PC-9 (cell line): ENCODE measurements around the gene PPFIBP1. TPM values are rescaled to one million over a fixed set of nuclear protein-coding genes. Genes with fewer than 3 reads are reported as not detected.

Experiments
- BruUV-seq: library from RNA; stranded (reverse); fragments of 400-500 nt; replicated peaks from 2 replicates; lab custom pipeline; 2021; lab: Mats Ljungman, UMichigan
- CTCF ChIA-PET: fragments of 300-600 bp; sonication (Branson Sonifier 250); formaldehyde crosslinking; loops from one replicate; lab custom pipeline; 2022; ENCODE audit warnings: antibody characterized with exemption; lab: Charles Lee
- POLR2A ChIA-PET: fragments of 300-600 bp; sonication (Branson Sonifier 250); formaldehyde crosslinking; loops from one replicate; lab custom pipeline; 2022; ENCODE audit warnings: antibody characterized with exemption; ENCODE audit not compliant: unreplicated experiment; lab: Charles Lee
- DNase-seq, 2 experiments: peaks; one replicate each; pipeline versions ENCODE4 v3.0.0 to v3.0.0-alpha.2; 2015 to 2022; ENCODE audit warnings: mixed read lengths in 1 of 2
- H2AFZ ChIP-seq: fragments of 200-600 bp; sonication (generic); 2 replicates; pipeline ENCODE4 v1.8.1; 2017; ENCODE audit warnings: antibody characterized with exemption
- H3F3A ChIP-seq: fragments of 200-600 bp; sonication (generic); 2 replicates; pipeline ENCODE4 v1.8.1; 2017; ENCODE audit warnings: antibody characterized with exemption, mild to moderate bottlenecking, low read depth; ENCODE audit not compliant: insufficient read depth
- H3K27ac ChIP-seq: fragments of 200-600 bp; sonication (generic); 2 replicates; pipeline ENCODE4 v1.6.1; 2016; ENCODE audit warnings: mixed run types
- H3K27me3 ChIP-seq: fragments of 200-600 bp; sonication (generic); 2 replicates; pipeline ENCODE4 v1.6.1; 2016; ENCODE audit warnings: low read depth, mixed run types; ENCODE audit not compliant: insufficient read depth
- H3K36me3 ChIP-seq: fragments of 200-600 bp; sonication (generic); 2 replicates; pipeline ENCODE4 v1.6.1; 2016; ENCODE audit warnings: low read depth, mixed run types
- H3K4me1 ChIP-seq: fragments of 200-600 bp; sonication (generic); replicated peaks from 2 replicates; pipeline ENCODE4 v1.6.1; 2016; ENCODE audit warnings: mixed run types; ENCODE audit not compliant: insufficient read depth
- H3K4me2 ChIP-seq: fragments of 200-600 bp; sonication (generic); 2 replicates; pipeline ENCODE4 v1.6.1; 2017; ENCODE audit warnings: mixed run types
- H3K4me3 ChIP-seq: fragments of 200-600 bp; sonication (generic); 2 replicates; pipeline ENCODE4 v1.6.1; 2016; ENCODE audit warnings: mixed run types
- H3K79me2 ChIP-seq: fragments of 200-600 bp; sonication (generic); 2 replicates; pipeline ENCODE4 v1.6.1; 2017; ENCODE audit warnings: low read depth, mixed run types
- H3K9me2 ChIP-seq: fragments of 200-600 bp; sonication (generic); 2 replicates; pipeline ENCODE4 v1.8.1; 2017; ENCODE audit warnings: mild to moderate bottlenecking; ENCODE audit not compliant: insufficient read depth
- H3K9me3 ChIP-seq: fragments of 200-600 bp; sonication (generic); 2 replicates; pipeline ENCODE4 v1.8.1; 2016; ENCODE audit warnings: low read depth; ENCODE audit not compliant: insufficient read depth
- H4K20me1 ChIP-seq: fragments of 200-600 bp; sonication (generic); 2 replicates; pipeline ENCODE4 v1.8.1; 2017; ENCODE audit not compliant: insufficient read depth
- EZH2 ChIP-seq: fragments of 200-600 bp; sonication (generic); IDR thresholded peaks from 2 replicates; pipeline ENCODE4 v1.8.0; 2017; ENCODE audit warnings: antibody characterized with exemption, low read depth
- intact Hi-C: fragments of 100-400 bp; cut with micrococcal nuclease; formaldehyde crosslinking; loops from one replicate; pipeline ENCODE4 v1.10.0; 2022; ENCODE audit not compliant: unreplicated experiment
- total RNA-seq: library from RNA; stranded (reverse); gene quantifications from 2 replicates; pipeline ENCODE4 v1.2.3, GENCODE V29; 2021
- TF ChIP-seq, protein P1 (sequence below): fragments of 200-600 bp; sonication (generic); conservative IDR thresholded peaks from 2 replicates; pipeline ENCODE4 v1.6.1; 2017; ENCODE audit warnings: mixed run types, antibody characterized with exemption, mild to moderate bottlenecking, moderate library complexity

Gene PPFIBP1
- total RNA-seq, 1 experiment from 2014 or later = 77.0 TPM

DNA sequence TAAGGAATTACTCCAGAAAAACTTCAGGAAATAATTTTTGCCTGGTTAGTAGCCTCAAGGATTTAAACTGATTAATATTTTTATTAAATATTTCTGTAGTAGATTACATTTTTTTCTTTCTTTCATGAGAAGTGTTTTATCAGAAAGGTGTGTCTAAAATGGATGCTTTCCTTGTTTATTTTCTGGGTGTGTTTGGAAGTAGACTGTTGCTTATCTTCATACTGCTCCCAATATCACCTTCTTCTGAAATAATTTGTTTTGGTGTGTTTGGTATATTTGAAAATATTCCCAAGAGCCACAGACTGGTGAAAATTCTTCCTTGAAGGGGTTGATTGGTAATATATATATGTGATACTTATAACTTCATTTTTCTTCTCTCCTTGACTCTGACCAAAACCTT, 162.1 kb downstream of the PPFIBP1 start:
- H3K27ac ChIP-seq = no peak overlapping the region
- H3K9me2 ChIP-seq = no peaks in the 10 kb centered on the region
- H4K20me1 ChIP-seq = no peaks in the 10 kb centered on the region
- no peaks in the 10 kb centered on the region; the same call in 1 of the 2 replicates for H3K4me1 ChIP-seq
- no peaks in the 10 kb centered on the region for H3K9me3 ChIP-seq
- ChIA-PET POLR2A (no interaction called here), CTCF (no interaction called here)
- H3F3A ChIP-seq = no peaks in the 10 kb centered on the region
- no peak overlapping the region for H3K4me2 ChIP-seq
- TF ChIP-seq, protein P1, sequence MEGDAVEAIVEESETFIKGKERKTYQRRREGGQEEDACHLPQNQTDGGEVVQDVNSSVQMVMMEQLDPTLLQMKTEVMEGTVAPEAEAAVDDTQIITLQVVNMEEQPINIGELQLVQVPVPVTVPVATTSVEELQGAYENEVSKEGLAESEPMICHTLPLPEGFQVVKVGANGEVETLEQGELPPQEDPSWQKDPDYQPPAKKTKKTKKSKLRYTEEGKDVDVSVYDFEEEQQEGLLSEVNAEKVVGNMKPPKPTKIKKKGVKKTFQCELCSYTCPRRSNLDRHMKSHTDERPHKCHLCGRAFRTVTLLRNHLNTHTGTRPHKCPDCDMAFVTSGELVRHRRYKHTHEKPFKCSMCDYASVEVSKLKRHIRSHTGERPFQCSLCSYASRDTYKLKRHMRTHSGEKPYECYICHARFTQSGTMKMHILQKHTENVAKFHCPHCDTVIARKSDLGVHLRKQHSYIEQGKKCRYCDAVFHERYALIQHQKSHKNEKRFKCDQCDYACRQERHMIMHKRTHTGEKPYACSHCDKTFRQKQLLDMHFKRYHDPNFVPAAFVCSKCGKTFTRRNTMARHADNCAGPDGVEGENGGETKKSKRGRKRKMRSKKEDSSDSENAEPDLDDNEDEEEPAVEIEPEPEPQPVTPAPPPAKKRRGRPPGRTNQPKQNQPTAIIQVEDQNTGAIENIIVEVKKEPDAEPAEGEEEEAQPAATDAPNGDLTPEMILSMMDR = no peak
- TF ChIP-seq EZH2 = no peak
- BruUV-seq = no TSS peak
- H3K27me3 ChIP-seq = no peaks in the 10 kb centered on the region
- intact Hi-C loops = no loop called here
- DNase-seq = no peak
- no peaks in the 10 kb centered on the region for H3K36me3 ChIP-seq
- no peak overlapping the region for H2AFZ ChIP-seq
- no peak overlapping the region for H3K4me3 ChIP-seq
- no peaks in the 10 kb centered on the region for H3K79me2 ChIP-seq

DNA sequence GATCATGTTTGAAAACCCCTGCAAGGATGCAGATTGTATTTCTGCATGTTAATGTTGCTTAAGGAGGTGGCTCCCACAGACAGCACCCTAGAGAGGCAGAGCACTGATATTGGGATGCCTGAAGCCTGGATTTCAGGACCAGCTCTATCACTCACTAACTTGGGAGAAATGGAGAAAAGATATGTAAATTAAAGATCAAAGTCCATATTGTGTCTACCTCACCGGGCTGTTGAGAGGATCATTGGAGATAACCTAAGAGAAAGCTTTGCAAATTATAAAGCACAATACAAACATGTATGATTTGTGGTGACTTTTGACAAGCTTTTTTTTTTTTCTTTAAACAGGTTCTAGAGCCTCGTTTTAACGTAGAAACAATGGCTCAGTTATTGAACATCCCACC, 164.7 kb downstream of the PPFIBP1 start:
- H3K36me3 ChIP-seq = no peaks in the 10 kb centered on the region

DNA sequence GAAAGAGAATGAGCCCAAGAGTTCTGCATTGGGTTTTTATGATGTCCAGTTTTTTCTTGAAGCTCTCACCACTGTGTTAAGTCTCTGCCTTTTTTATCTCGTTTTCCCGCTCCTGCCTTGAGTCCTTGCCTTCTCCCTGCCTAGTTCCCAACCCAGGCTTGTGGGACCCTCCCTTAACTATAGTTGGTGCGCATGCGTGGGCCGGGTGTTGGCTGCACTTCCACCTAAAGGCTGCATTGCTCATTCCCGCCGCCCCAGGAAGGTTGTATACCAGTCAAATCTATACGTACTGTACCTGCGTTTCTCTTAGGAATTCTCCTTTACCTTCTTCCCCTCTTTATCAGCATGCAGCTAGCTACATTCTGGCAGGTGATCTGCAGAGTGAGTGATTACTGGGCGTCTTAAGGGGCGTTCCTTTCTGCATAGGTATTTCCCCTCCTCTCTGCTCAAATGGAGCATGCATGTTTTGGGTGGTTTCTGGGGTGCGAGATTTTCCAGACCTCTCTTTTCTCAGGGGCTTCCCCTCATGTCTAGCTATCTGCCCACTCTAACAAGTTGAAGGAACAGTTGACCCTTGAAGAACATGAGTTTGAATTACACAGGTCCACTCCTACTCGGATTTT, 165.7 kb downstream of the PPFIBP1 start:
- Histone ChIP-seq H3K9me2 (no peaks in the 10 kb centered on the region), H3K4me3 (no peak overlapping the region), H4K20me1 (no peaks in the 10 kb centered on the region), H3K4me1 (no peaks in the 10 kb centered on the region; the same call in 1 of the 2 replicates), H2AFZ (no peak overlapping the region), H3K9me3 (no peaks in the 10 kb centered on the region), H3K36me3 (no peaks in the 10 kb centered on the region), H3K79me2 (no peaks in the 10 kb centered on the region), H3K4me2 (no peak overlapping the region), H3K27ac (no peak overlapping the region), H3K27me3 (no peaks in the 10 kb centered on the region), H3F3A (no peaks in the 10 kb centered on the region)
- BruUV-seq = no TSS peak
- DNase-seq = no peak
- TF ChIP-seq, protein P1 = no peak
- no peak for TF ChIP-seq EZH2
- POLR2A ChIA-PET = interaction anchor here (0.7 kb wide), 1 partner anchor 667 kb away, joined by 8 read pairs; the partner anchor contains the start of gene MED21
- intact Hi-C loops = no loop called here
- CTCF ChIA-PET = interaction anchor here (0.7 kb wide), 1 partner anchor 844 kb away, joined by 3 read pairs; no protein-coding TSS in a partner anchor

More for the DNA sequence above, 164.7 kb downstream of the PPFIBP1 start:
- Histone ChIP-seq H3K9me3 (no peaks in the 10 kb centered on the region), H3F3A (no peaks in the 10 kb centered on the region), H3K4me3 (no peak overlapping the region), H3K27ac (no peak overlapping the region), H3K79me2 (no peaks in the 10 kb centered on the region), H3K27me3 (no peaks in the 10 kb centered on the region), H3K4me2 (no peak overlapping the region), H3K9me2 (no peaks in the 10 kb centered on the region), H4K20me1 (no peaks in the 10 kb centered on the region), H3K4me1 (no peaks in the 10 kb centered on the region; the same call in 1 of the 2 replicates), H2AFZ (no peak overlapping the region)
- CTCF ChIA-PET = interaction anchor here (0.7 kb wide), 1 partner anchor 843 kb away, joined by 3 read pairs; no protein-coding TSS in a partner anchor
- POLR2A ChIA-PET = interaction anchor here (0.7 kb wide), 1 partner anchor 666 kb away, joined by 8 read pairs; the partner anchor contains the start of gene MED21
- TF ChIP-seq EZH2 = no peak
- TF ChIP-seq, protein P1 = no peak
- no TSS peak for BruUV-seq
- no peak for DNase-seq
- intact Hi-C loops = no loop called here
